HCT116 (cell line): ENCODE measurements around the gene NSFL1C.

ENCODE experiments used
- ATF3 ChIP-seq: IDR thresholded peaks from 2 replicates; pipeline ENCODE4 v1.6.1; 2012
- CEBPB ChIP-seq: IDR thresholded peaks from 2 replicates; pipeline ENCODE4 v1.6.1; 2012; ENCODE audit warnings: low read depth
- EGR1 ChIP-seq: IDR thresholded peaks from 2 replicates; pipeline ENCODE4 v1.6.1; 2012; ENCODE audit warnings: low read depth
- EZH2 ChIP-seq: fragments of 200-600 bp; sonication (generic); IDR thresholded peaks from 2 replicates; pipeline ENCODE4 v1.6.1; 2017; ENCODE audit warnings: antibody characterized with exemption, mixed run types
- EZH2phosphoT487 ChIP-seq: fragments of 200-600 bp; IDR thresholded peaks from 2 replicates; pipeline ENCODE4 v1.6.1; 2018; ENCODE audit warnings: antibody characterized with exemption, borderline replicate concordance
- FOSL1 ChIP-seq: IDR thresholded peaks from 2 replicates; pipeline ENCODE4 v1.6.1; 2012; ENCODE audit warnings: low read depth
- JUND ChIP-seq: IDR thresholded peaks from 2 replicates; pipeline ENCODE4 v1.6.1; 2012
- POLR2A ChIP-seq: IDR thresholded peaks from 2 replicates; pipeline ENCODE4 v1.7.0; 2011; ENCODE audit warnings: borderline replicate concordance; ENCODE audit not compliant: insufficient read depth, insufficient read length; ENCODE audit errors: extremely low read depth
- POLR2AphosphoS5 ChIP-seq: IDR thresholded peaks from 2 replicates; pipeline ENCODE4 v1.6.1; 2011; ENCODE audit warnings: mild to moderate bottlenecking, low read depth, low read length, moderate library complexity
- SIN3A ChIP-seq: IDR thresholded peaks from 2 replicates; pipeline ENCODE4 v1.6.1; 2012; ENCODE audit warnings: low read depth
- SP1 ChIP-seq: IDR thresholded peaks from 2 replicates; pipeline ENCODE4 v1.6.1; 2012; ENCODE audit warnings: low read depth
- TF ChIP-seq, protein P1 (sequence below), 3 experiments: fragments of 200-600 bp in 1 of 3; sonication (generic) in 1 of 3; IDR thresholded peaks in 2 of 3; conservative IDR thresholded peaks in 1 of 3; 2 replicates each; pipeline ENCODE4 v1.5.1; 2012 to 2017; ENCODE audit warnings: low read depth in 2 of 3, low read length in 2 of 3, antibody characterized with exemption in 1 of 3, borderline replicate concordance in 1 of 3, control low read depth in 1 of 3, mild to moderate bottlenecking in 1 of 3, mixed read lengths in 1 of 3, mixed run types in 1 of 3, moderate library complexity in 1 of 3; ENCODE audit not compliant: insufficient read depth in 1 of 3
- TF ChIP-seq, protein P2 (sequence below): IDR thresholded peaks from 2 replicates; pipeline ENCODE4 v1.6.1; 2012
- TF ChIP-seq, protein P3 (sequence below): IDR thresholded peaks from 2 replicates; pipeline ENCODE4 v1.6.1; 2011; ENCODE audit warnings: mild to moderate bottlenecking, low read length, moderate library complexity; ENCODE audit not compliant: insufficient replicate concordance; ENCODE audit errors: extremely low read depth

DNA sequence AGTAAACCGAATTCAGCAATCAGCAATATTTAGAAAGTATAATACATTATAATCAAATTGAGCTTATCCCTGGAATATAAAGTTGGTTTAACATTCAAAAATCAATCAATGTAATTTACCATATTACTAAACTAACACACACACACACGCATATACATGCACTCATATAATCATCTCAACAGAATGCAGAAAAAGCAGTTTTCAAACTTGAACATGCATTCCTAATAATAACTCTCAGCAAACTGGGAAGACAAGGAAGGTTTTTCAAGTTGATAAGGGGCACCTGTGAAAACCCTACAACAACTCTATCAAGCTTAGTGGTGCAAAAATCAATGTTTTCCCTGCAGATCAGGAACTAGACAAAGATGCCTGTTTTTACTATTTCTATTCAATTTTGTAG, 19.9 kb upstream of the NSFL1C start:
- TF ChIP-seq EZH2 (no peak), CEBPB (no peak), SP1 (no peak), ATF3 (no peak), POLR2A (no peak), JUND (no peak), SIN3A (no peak), POLR2AphosphoS5 (no peak), EGR1 (no peak), EZH2phosphoT487 (no peak), FOSL1 (no peak)
- TF ChIP-seq, protein P1, sequence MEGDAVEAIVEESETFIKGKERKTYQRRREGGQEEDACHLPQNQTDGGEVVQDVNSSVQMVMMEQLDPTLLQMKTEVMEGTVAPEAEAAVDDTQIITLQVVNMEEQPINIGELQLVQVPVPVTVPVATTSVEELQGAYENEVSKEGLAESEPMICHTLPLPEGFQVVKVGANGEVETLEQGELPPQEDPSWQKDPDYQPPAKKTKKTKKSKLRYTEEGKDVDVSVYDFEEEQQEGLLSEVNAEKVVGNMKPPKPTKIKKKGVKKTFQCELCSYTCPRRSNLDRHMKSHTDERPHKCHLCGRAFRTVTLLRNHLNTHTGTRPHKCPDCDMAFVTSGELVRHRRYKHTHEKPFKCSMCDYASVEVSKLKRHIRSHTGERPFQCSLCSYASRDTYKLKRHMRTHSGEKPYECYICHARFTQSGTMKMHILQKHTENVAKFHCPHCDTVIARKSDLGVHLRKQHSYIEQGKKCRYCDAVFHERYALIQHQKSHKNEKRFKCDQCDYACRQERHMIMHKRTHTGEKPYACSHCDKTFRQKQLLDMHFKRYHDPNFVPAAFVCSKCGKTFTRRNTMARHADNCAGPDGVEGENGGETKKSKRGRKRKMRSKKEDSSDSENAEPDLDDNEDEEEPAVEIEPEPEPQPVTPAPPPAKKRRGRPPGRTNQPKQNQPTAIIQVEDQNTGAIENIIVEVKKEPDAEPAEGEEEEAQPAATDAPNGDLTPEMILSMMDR (IDR thresholded peaks at IDR 0.05 in 2 of 3, conservative IDR thresholded peaks at IDR 0.05 in 1 of 3; ENCODE audit: borderline replicate concordance in 1 of 3, insufficient read depth in 1 of 3, low read depth in 2 of 3, low read length in 2 of 3): no peak
- TF ChIP-seq, protein P2, sequence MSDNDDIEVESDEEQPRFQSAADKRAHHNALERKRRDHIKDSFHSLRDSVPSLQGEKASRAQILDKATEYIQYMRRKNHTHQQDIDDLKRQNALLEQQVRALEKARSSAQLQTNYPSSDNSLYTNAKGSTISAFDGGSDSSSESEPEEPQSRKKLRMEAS: no peak
- TF ChIP-seq, protein P3, sequence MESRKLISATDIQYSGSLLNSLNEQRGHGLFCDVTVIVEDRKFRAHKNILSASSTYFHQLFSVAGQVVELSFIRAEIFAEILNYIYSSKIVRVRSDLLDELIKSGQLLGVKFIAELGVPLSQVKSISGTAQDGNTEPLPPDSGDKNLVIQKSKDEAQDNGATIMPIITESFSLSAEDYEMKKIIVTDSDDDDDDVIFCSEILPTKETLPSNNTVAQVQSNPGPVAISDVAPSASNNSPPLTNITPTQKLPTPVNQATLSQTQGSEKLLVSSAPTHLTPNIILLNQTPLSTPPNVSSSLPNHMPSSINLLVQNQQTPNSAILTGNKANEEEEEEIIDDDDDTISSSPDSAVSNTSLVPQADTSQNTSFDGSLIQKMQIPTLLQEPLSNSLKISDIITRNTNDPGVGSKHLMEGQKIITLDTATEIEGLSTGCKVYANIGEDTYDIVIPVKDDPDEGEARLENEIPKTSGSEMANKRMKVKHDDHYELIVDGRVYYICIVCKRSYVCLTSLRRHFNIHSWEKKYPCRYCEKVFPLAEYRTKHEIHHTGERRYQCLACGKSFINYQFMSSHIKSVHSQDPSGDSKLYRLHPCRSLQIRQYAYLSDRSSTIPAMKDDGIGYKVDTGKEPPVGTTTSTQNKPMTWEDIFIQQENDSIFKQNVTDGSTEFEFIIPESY: no peak
